HG02623 (cell line): ENCODE results near the gene CD164.
"Not testable (repeated sequence)": the region's sequence is repeated elsewhere in the genome, so short reads cannot be mapped to it uniquely, and the experiment has no call there.

Source experiments
- ATAC-seq: cut with Tn5 transposase; IDR thresholded peaks from one replicate; pipeline ENCODE4 v1.9.1; 2021; ENCODE audit warnings: moderate library complexity; ENCODE audit not compliant: unreplicated experiment

CD164 gene

DNA sequence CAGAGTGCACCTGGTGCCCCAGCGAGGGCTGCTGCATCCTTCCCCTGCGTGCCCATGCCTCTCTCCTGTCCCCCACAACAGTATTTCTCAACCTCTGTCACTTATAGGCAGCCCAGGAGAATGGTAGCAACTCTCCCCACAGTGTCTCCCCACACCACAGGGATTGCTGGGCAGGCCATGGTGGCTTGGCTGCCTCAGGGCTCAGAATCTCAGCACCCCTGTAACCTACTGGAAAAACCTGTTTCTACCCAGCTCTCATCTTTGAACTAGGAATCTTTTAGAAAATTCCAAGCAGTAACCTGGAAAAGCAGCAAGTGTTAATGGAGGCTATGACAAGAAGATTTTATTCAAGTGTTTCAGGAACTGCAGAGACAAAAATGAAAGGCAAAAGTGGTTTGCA, 38.0 kb downstream of the CD164 start:
- no peak for ATAC-seq

DNA sequence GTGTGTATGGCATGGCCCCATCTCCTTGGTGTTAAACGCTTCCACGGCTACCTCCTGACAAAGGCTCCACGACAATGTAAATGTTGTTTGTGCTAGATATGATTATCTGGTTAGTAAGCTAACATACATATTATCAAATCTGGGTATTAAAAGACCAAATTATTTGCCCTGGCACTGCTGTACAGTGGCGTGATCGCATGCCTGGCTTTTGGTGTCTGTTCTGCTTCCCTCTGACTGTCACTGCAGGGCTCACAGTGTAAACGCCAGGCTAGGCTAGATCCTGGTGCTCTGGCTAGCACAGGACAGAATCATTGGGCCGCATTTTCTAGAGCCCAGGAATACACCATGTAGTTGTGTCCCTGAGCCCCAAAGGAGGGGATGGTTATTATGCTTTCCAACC, 38.7 kb downstream of the CD164 start:
- no peak for ATAC-seq

DNA sequence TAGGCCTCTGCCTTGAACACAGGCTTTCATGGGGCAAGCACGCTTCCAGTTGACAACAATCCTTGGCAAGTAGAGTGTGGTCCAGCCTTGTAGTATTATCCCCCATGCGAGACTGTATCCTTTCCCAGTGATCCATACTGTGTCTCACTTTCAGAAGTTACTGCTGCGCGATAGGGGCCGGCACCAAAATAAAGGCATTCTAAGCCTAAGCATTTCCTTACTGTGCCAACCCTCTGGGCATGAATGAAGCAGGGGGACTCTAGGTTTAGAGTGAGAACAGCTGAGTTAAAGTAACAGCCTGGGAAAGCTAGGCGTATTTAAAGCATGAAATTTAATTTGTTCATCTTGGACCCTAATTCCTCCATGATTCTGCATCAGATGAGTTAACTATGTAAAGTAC, 39.4 kb downstream of the CD164 start:
- no peak for ATAC-seq

DNA sequence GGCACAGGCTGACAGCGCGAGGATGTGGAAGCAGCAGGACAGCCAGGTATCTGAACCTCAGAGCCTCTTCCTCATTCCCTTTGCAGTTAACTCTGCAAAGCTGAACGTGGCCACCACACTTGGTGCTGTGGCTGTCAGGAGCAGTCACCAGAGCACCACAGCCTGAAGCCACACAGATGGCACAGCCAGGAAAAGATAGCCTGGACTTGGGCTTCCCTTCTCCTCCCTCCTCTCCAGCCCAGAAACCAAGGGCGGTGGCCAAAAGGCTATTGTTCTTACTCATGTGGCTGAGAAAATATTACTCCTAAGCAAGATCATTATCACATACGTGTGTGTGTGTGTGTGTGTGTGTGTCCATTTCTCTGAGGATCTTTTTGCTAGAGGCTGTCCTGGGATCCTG, 39.8 kb downstream of the CD164 start:
- no peak for ATAC-seq

DNA sequence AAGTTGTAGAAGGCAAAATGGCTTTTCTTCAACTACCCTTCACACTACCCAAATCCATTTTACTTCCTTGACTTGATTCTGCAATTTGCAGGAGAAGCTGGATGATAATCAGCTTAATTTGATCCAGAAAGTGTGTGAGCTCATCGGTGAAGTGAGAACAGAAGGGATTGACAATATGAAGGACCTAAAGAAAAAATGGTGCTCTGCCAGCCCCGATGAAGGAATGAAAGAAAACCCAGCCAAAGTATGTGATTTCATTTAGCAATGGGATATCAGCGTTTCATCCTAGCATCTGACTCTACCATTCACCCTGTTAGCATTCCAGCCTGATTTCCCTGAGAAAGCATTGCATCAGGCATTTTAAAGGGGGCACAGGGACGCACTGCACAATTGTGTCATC, 41.5 kb downstream of the CD164 start:
- ATAC-seq, result no peak

DNA sequence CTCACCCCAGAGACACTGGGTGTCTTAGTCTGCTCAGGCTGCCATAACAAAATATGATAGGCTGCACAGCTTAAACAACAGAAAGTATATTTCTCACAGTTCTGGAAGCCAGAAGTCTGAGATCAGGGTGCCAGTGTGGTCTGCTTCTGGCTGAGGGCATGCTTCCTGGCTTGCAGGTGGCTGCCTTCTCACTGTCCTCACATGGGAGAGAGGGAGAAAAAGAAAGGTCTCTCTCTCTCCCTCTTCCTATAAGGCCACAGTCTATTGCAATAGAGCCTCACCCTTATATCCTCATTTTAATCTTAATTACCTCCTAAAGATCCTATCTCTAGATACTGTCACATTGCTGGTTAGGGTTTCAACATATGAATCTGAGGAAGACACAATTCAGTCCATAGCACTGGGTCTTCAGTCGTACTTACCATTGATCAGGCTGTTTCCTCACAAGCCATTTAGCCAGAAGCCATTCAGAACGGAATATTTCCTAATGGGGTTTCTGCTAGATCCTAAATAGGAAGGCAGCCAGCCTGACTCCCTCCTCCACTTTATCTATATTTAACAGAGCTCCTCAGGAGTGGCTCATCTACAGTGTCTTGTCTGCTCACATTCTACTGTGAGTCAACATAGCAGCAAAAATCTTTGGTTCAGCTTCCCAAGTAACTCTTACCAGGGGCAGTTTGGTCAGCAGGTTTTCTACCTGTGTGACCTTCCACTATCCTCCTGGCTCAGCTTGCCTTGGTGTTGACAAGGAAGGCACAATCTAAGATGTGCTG, 42.2 kb downstream of the CD164 start:
- no peak for ATAC-seq

DNA sequence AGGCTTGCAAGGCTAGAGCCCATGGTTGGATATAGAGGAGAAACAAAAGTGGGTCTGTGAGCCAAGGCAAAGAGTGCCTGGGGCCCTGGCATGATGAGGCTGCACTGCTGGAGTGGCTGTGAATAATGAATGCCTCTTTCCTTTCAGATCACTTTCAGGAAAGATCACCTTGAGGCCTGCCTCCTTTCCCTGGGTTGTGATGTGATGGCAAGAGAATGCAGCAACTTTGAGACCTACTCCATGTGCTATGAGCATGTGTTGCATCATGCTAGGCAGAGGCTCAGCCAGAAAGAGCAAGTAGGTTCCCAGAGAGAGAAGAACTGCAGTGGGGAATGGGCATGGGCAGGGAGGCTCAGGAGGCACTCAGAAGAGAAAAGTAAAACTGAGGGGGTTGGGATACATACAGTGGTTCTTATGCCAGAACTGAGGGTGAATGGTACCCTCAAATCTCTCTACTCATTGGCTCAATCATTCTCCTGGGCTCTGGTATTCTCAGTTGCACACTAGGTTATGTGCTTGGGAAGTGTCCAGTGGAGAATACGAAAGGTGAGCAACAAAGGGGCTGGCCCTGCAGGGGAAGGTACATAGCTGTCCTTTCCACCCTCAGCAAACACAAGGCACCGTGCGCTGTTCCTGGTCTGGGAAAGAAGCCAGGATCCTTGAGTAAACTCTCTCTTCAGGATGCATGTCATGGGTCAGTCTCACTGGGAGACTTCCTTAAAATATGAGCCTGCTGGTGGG, 45.9 kb downstream of the CD164 start:
- no peak for ATAC-seq

DNA sequence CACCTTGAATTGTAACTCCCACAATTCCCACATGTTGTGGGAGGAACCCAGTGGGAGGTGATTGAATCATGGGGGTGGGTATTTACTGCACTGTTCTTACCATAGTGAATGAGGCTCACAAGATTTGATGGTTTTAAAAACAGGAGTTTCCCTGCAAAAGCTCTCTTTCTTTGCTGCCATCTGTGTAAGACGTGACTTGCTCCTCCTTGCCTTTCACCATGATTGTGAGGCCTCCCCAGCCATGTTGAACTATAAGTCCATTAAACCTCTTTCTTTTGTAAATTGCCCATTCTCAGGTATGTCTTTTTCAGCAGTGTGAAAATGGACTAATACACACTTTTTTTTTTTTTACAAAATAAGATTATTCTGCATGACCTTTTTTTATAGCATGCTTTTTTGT, 48.4 kb downstream of the CD164 start:
- ATAC-seq, result not testable (repeated sequence)

DNA sequence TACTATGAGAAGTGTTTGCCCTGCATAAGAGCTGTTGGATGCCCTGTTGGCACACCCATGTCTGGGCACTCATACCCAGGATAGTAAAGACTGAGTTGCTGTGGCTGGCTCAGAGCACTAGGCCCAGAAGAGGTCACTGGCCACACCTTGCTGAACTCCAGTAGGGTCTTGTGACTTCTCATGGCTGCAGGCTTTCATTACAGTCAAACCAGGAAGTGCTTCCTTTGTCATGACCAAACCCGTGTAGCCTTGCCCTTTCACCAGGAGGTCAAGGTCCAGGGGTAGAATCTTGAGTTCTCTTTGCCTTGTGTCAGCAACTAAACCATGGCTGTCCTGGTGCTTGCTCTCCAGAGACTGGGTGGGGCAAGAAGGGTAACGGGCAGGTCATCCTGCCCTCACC, 49.5 kb downstream of the CD164 start:
- ATAC-seq, result no peak

DNA sequence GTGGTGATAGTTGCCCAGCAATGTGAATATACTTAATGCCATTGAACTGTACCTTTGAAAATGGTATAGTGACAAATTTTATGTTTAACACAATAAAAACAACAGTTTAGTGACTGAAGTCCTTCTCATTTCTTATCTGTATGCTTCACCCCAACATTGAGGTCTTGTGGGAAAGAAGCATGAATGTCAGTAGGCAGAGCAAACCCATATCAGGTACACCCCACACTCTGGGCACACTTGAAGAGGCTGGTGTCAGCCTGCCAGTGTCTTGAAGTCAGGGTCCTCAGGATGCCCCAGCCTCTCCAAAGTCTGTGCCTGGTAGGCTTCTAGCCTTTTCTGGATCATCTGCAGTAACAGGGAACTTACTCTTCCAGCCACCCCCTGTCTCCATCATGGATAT, 51.2 kb downstream of the CD164 start:
- no peak for ATAC-seq

DNA sequence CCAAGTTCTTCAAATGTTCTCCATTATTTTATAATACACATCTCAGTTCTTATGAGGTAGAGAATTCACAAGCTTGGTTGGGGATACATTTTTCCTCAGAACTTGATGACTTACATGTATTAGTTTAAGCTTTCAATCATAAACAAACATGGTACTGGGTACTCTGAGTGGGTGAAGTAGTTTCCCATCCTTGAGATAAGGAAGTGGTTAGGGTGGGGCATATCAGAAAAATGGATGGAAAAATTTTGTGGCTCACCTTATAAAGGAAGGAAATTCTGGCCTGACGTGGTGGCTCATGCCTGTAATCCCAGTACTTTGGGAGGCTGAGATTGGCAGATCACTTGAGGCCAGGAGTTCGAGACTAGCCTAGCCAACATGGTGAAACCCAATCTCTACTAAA, 52.0 kb downstream of the CD164 start:
- ATAC-seq, result no peak

DNA sequence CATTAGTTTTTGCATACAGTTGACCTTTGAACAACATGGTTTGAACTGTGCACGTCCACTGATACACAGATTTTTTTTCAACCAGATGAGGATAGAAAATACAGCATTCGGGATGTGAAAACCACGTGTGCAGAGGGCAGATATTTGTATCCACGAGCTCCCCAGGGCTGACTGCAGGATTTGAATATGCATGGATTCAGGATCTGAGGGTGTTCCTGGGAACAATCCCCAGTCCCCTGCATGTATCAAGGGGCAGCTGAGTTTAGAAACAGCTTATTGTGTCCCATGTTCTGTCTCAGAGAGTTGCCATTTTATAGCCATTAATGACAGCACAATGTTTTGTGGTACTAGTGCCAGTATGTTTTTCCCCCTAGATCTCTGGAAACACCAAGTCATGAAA, 53.6 kb downstream of the CD164 start:
- no peak for ATAC-seq

DNA sequence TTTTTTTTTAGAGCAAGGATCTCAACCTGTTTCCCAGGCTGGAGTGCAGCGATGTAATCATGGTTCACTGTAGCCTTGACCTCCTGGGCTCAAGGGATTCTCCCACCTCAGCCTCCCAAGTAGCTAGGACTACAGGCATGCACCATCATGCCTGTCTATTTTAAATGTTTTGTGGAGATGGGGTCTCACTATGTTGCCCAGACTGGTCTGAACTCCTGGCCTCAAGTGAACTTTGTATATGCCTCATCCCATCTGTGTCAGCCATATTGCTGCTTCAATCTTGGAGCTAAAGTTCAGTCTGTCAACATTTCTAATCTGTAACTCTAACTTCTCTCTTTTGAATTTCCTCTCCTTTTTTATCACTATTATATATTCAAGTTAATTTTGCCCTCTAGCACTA, 54.3 kb downstream of the CD164 start:
- ATAC-seq, result no peak

DNA sequence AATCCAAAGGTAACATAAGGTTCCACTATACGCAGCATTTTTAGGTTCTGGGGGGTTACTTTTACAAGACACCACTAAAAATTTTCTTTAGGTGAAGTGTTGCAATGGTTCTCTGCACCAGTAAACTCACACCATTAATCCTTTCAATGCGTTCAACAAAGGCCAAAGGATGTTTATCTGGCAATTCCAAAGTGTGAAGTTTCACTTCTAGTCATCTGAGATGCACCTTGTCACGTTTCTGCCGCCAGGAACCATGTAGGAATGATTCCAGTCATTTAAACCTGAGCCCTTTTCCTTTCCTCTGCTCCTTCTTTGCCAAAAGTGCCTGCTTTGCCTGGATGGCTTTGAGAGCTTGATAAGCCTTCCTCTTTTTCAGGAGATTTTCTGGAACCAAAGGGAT, 54.8 kb downstream of the CD164 start:
- ATAC-seq, result no peak

DNA sequence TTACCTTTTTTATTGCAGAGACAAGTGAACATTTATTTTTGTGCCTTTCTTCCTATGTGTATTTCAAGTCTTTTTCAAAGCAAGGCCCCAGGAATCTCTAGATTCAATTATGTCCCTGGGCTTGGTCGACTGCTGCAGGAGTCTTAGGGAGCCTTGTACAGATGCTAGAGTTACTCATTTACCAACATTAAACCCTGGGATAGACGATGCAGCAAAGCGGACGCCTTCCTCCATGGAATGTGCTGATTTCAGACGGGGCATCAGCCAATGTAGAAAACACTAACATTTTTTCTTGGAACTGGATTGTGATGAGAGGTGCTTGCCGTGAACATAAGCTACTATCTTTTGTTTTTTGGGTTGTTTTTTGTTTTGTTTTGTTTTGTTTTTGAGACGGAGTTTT, 55.9 kb downstream of the CD164 start:
- no peak for ATAC-seq

DNA sequence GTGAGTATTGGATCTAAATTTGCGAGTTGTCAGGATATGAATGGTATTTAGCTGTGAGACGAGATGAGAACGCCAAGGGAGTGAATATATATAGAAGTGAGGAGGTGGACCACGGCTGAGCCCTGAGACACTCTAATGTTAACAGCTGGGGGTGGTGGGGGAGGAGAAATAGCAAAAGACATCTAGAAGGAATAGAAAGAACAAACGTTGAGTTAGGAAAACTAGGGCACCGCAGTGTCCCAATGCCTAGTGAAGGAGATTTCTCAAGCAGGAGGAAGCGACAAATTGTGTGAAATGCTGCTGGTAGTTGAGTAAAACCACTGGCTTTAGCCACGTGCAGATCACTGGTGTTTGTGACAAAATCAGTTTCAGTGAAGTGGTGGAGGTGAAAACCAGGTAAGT, 56.9 kb downstream of the CD164 start:
- no peak for ATAC-seq

DNA sequence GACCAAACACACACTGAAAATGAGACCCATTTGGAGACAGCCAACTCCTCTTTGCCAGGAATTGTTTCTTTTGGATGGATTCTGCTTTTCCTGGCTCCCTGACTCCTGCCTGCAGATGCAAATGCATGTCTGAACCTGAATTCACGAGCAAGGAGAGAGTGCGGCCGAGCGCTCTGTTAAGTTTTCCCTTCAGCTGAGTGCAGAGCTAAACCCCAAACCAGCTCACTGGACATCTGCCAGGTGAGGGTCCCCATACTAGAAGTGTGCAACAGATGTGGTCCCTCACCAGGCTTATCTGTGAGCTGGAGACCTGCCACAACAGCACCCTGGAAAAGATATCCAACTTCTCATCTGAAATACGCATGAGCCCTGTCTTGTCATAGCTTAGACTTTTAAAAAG, 59.0 kb downstream of the CD164 start:
- no peak for ATAC-seq

DNA sequence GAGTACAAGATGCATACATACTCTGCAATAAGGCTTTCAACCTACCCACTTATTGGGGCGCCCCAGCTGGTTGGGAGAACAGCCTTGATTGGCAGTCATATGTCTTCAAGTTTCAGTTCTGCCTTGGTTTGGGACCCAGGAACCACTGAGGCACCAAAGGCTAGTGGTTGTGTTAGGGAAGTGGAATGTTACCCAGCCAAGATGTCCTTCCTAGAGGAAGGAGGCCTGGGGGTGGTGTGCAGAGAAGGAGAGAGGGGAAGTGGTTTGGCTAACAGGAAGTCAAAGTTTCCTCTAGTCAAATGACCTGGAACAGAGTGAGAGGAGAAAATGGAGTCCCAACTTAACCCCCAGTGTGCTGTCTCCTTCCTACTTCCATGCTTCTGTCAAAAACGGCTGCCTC, 59.4 kb downstream of the CD164 start:
- no peak for ATAC-seq

DNA sequence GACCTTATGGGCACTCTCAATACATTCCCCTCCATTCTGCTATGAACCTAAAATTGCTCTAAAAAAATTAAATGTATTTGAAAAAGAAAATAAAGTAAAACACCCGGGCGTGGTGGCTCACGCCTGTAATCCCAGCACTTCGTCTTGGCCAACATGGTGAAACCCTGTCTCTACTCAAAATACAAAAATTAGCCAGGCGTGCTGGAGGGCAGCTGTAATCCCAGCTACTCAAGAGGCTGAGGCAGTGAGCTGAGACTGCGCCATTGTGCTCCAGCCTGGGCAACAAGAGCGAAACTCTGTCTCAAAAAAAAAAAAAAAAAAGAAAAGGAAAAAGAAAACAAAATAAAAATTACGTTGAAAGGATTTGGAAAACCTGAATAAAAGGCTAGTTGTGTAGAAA, 60.5 kb downstream of the CD164 start:
- ATAC-seq, result no peak

DNA sequence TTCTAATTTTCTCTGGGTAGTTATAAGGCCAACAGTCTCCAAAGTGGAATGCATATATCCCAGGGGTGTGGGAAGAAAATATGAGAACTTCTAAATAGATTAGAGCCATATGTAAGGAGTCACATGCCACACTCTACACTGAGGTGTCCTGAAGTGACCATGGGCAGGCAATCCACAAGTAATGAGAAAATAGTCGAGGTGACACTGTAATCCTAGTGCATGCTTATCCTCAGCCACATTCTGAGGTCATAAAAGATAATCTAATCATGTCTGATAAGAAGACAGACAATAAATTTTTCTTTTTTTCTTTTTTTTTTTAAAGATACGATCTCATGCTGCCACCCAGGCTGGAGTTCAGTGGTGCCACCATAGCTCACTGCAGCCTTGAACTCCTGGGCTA, 62.2 kb downstream of the CD164 start:
- ATAC-seq, result no peak

DNA sequence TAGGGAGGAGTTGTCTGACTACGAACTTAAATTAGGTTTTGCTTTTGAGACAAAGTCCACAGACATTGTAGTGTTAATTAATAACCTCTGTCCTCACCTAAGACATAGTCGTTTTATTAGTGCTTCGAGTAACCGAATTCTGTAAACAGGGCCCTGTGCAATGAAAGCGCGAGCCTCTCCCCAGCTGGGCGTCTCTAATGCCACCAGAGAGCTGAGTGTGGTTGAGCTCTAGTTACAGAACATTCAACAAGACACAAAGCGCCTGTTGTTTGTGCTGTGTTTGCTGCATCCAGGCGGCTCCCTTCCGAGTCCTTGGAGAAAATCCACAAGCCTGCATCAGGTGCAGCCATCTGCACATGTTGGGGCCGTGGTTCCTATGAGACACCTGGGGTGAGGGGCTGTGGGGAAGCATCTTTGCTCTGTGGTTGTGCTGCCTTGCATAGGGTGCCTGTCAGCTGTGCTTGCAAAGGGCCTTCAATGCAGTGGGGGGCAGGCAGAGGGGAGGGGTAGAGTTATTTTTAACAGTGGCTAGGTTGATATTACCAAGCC, 63.9 kb downstream of the CD164 start:
- ATAC-seq, result no peak

DNA sequence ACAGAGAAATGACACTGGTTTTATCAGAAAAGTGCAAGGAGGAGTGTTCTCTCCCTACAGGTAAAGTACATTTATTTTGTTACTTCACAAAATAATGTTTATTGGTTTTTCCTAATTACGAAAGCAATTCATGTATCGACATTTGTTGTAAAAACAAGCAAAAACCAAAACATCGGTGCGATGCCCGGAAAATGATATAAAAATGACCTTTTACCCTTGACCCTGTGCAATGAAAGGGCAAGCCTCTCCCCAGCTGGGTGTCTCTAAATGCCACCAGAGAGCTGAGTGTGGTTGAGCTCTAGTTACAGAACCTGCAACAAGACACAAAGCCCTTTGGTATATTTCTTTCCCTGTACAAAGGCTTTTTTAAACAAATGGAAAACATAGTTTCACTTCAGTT, 65.4 kb downstream of the CD164 start:
- ATAC-seq, result no peak
